ENCODE measurements around the gene MYO5A. TPM values are rescaled to one million over a fixed set of nuclear protein-coding genes. Genes with fewer than 3 reads are reported as not detected.

MYO5A gene
- total and polyA plus RNA-seq, 9 of the 15 experiments (the other 6 are each of a cell fraction or from before 2014, with no cell fraction given) = 0.03 to 0.82 (median 0.40) TPM

GRCh38 chr15:52546031-52546751 lies 17.5 kb upstream of the MYO5A start (continued):
- TF ChIP-seq POLR2AphosphoS2 (IDR thresholded peaks at IDR 0.05; ENCODE audit: low read length) (peak; percentile 84; the same call in 1 of the 2 replicates), RNF2 (IDR thresholded peaks at IDR 0.05) (no peak), POLR2G (IDR thresholded peaks at IDR 0.05; ENCODE audit: low read depth, low read length) (peak; percentile 54; the same call in 1 of the 2 replicates), RERE (CRISPR knock-in tag; IDR thresholded peaks at IDR 0.05; ENCODE audit: borderline replicate concordance) (no peak), ZNF282 (CRISPR knock-in tag; IDR thresholded peaks at IDR 0.05) (no peak), ZNF75A (CRISPR knock-in tag; IDR thresholded peaks at IDR 0.05) (no peak), POLR2A (conservative IDR thresholded peaks at IDR 0.05) (peak; percentile 61), ZNF384 (IDR thresholded peaks at IDR 0.05; ENCODE audit: low read depth, low read length) (no peak), CREB3L1 (IDR thresholded peaks at IDR 0.05; ENCODE audit: borderline replicate concordance, low read depth) (no peak), STAG1 (CRISPR knock-in tag; IDR thresholded peaks at IDR 0.05; ENCODE audit: borderline replicate concordance) (no peak), E2F5 (CRISPR knock-in tag; IDR thresholded peaks at IDR 0.05) (no peak), CEBPB (tag; IDR thresholded peaks at IDR 0.05) (no peak), ZC3H8 (IDR thresholded peaks at IDR 0.05) (no peak), SAFB2 (IDR thresholded peaks at IDR 0.05; ENCODE audit: borderline replicate concordance, low read depth, low read length, severe bottlenecking) (no peak), ZFP30 (CRISPR knock-in tag; IDR thresholded peaks at IDR 0.05; ENCODE audit: borderline replicate concordance) (no peak), HOMEZ (CRISPR knock-in tag; IDR thresholded peaks at IDR 0.05) (no peak), POLR2B (IDR thresholded peaks at IDR 0.05; ENCODE audit: low read depth, partially characterized antibody) (peak; percentile 59), PKNOX1 (IDR thresholded peaks at IDR 0.05) (no peak), SOX6 (IDR thresholded peaks at IDR 0.05) (no peak)

Data from K562 (cell line).